ENCODE measurements around the gene SLC35A5.
"Not testable (repeated sequence)": the region's sequence is repeated elsewhere in the genome, so short reads cannot be mapped to it uniquely, and the experiment has no call there.

The SLC35A5 gene

GRCh38 chr3:112561734-112562529, at the start of gene SLC35A5, which contains the start of gene ATG3:
Gene SLC35A5 (plus strand): TSS chr3:112562045. CDS start chr3:112563404, 1,359 bp downstream.
Gene ATG3 (minus strand): TSS chr3:112561962. CDS start chr3:112561528, 434 bp downstream.
- peak; percentile 99 for DNase-seq

GRCh38 chr3:112512320-112512719, 49.5 kb upstream of the SLC35A5 start:
- DNase-seq, result no peak

- DNase-seq, result no peak
Observed at GRCh38 chr3:112514527-112515128, 47.2 kb upstream of the SLC35A5 start.

GRCh38 chr3:112518970-112519369, 42.9 kb upstream of the SLC35A5 start:
- peak; percentile 22 for DNase-seq

- DNase-seq, result peak; percentile 51
Observed at GRCh38 chr3:112519424-112520001, 42.3 kb upstream of the SLC35A5 start.

GRCh38 chr3:112524127-112524526, 37.7 kb upstream of the SLC35A5 start:
- DNase-seq, result not testable (repeated sequence)

- DNase-seq, result no peak
Observed at GRCh38 chr3:112530573-112530972, 31.3 kb upstream of the SLC35A5 start.

- DNase-seq, result no peak
Observed at GRCh38 chr3:112531358-112531781, 30.5 kb upstream of the SLC35A5 start.

GRCh38 chr3:112539825-112540650, 21.8 kb upstream of the SLC35A5 start:
- DNase-seq, result no peak

GRCh38 chr3:112546216-112546759, 15.6 kb upstream of the SLC35A5 start:
- DNase-seq, result no peak

- no peak for DNase-seq
Observed at GRCh38 chr3:112550859-112551258, 11.0 kb upstream of the SLC35A5 start.

GRCh38 chr3:112555535-112556170, 6.2 kb upstream of the SLC35A5 start:
- no peak for DNase-seq

- no peak for DNase-seq
Observed at GRCh38 chr3:112557976-112558375, 3.9 kb upstream of the SLC35A5 start.

- no peak for DNase-seq
Observed at GRCh38 chr3:112560307-112560706, 1.5 kb upstream of the SLC35A5 start.

- DNase-seq, result peak; percentile 76
Observed at GRCh38 chr3:112560721-112561483, 943 bp upstream of the SLC35A5 start.

GRCh38 chr3:112561484-112561733, 436 bp upstream of the SLC35A5 start:
- DNase-seq, result no peak

- DNase-seq, result not testable (repeated sequence)
Observed at GRCh38 chr3:112564247-112564939, 2.5 kb downstream of the SLC35A5 start.

GRCh38 chr3:112564940-112565305, 3.1 kb downstream of the SLC35A5 start:
- no peak for DNase-seq

- no peak for DNase-seq
Observed at GRCh38 chr3:112568642-112569041, 6.8 kb downstream of the SLC35A5 start.

- DNase-seq, result no peak
Observed at GRCh38 chr3:112569265-112569664, 7.4 kb downstream of the SLC35A5 start.

GRCh38 chr3:112572701-112573100, 10.9 kb downstream of the SLC35A5 start:
- DNase-seq, result no peak

All from stimulated activated CD4-positive, alpha-beta T cell treated with anti-CD3 and anti-CD28 coated beads, Interleukin-4, amount 100 ng/mL, for 24 hours (primary cell).